Right forelimb (tissue), 1 donor: Measurements from ENCODE around the gene ASL.
"Not testable (repeated sequence)": the region's sequence is repeated elsewhere in the genome, so short reads cannot be mapped to it uniquely, and the experiment has no call there.

Source experiments
- DNase-seq: peaks from one replicate; pipeline ENCODE4 v3.0.0-alpha.2; 2018

Gene ASL

DNA sequence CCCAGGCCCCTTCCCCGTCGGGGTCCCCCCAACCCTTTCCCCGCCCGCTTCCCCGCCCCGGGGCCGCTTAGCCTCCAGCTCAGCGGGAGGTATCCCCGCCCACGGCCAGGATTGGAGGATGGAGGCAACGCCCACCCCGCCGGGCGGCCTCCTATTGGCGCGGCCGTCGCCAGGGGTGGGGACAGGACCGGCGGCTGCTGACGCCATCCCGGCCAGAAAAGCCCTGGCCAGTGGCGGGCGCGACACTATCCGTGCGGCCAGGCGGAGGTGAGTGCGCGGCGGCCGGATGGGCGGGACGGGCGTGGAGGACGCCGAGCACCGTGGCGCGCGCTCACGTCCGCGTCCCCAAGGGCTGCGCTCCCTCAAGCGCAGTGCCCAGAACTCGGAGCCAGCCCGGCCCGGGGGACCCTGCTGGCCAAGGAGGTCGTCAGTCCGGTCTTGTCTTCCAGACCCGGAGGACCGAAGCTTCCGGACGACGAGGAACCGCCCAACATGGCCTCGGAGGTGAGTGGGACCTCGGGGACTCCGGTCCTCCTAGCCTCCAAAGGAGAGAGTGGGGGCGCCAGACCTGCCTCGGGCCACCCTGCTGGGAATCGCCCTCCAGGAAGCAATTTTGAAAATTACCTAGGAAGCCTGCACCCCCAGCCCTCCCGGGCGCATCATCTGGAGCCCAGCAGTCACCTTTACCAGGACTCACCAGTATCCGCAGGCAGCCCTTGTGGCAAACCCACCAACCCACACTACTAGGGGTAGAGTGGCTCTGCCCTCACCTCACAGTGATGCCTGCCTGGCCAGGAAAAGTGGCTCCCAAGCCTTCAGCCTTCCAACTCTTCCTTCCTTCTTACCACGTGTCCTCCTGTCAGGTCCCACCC, at the start of gene ASL:
Gene ASL, plus strand, starts transcription at position 230 of the 872 bp plus-strand sequence. Its CDS starts 263 bp downstream, at position 493.
- DNase-seq: peak; percentile 95

DNA sequence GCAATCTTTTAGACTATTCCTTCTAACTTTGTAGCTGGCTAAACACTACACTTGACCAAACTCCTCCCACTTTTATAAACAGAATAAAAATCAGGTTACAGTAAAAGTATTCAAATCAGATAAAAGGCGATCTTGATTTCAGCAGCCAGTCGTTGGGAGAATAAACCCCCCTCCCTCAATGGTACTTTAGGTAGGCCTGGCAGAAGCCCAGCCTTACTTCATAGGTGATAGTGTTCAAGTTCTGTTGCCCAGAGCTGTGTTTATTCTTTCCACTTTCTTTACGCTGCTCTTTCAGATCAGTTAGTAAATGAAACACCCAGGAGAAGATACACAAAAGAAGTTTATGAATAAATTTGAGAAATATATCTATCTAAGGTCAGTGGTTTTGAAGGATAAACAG, 47.3 kb upstream of the ASL start:
- DNase-seq: not testable (repeated sequence)

DNA sequence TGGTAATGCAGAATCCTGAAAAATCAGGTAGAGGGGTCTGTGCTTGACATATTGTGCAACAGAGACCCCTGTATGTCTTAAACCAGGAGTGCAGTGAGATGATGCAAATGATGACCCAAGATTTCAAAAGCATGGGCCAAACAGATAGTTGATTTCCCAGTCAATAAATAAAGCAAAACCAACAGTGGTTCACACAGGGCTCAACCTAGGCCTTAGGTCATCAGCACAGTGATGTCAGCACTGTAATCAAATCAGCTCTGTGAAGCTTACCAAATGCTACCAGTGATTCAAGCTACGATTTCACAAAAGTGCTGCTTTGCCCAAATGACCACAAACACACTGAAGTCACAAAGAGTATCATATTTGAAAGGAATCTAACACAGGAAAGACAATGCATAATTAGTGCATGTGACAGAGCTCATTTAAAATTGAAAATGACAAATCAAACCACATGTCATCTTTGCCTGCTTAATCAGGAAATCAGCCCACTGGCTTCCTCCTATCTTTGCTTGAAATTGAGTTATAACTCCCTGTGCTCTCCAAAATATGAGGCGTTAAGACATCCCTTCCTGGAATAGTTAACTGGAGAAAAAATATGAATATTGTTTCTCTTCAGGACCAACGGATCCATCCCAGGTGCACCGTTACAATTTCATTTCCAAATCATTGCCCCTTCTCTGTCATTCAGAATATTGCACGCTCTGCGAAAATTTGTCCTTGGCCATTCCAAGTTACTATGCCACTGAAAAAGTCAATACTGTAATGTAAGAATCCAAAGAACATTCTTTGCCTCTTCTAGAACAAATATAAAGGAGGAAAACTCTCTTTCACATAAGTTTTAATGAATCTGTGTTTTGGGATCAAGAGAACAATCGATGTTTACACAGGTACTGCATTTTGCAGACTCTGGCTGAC, 41.9 kb upstream of the ASL start:
- DNase-seq: no peak

DNA sequence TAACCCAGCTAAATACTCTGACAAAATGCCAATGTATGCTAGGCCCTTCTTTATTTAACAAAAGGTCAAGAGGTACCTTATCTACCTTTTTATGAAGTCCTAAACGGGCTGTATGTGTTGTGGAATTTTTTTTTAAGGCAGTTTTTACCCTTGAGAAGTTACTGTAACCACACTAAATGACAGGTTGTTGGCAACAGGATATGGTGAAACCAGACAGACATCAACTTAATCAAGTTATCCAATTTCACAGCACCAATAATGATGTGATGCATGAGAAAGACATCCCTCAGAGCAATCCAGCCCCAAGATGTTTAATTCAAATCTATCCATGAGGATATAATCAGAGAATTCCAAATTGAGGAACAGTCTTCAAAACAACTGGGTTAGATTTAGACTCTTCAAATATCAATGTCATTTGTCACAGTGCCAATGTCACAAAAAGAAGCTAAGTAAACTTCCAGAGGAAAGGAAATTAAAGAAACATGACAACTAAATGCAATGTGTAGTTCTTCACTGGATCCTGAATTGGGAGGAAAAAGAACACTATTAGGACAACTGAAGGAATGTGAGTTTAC, 41.1 kb upstream of the ASL start:
- not testable (repeated sequence) for DNase-seq

DNA sequence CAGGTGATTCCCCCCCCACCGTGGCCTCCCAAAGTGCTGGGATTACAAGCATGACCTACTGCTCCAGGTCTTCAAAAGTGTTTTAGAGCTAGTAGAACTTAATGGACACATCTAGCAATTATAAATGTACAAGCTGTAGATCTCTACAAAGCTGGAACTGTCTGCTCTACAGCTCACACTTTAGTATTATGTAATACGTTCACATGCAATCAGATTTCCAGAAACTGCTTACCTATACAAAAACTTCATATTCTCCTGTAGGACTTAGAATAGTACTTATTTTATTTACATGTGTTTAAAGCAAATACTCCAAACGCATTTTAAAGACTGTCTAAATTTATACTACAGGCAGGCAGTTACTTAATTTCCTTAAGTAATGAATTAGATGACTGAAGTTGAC, 39.2 kb upstream of the ASL start:
- DNase-seq: no peak

DNA sequence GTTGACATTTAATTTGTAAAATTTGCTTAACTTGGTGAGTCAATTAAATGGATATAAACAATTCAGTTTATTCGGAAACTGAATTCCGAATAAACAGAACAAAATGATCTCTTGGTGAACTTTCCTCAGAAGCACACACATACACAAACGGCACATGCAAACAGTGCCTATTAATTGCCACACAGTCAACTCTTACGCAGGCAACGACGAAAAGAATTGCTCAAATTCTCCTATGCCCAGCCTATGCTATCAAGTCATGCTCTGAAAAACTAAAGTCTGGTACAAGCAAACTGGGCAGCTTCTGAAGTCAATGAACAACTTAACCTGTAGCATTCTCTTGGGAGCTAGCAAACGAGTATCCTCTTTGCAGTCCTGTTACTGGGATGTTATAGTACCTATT, 38.8 kb upstream of the ASL start:
- DNase-seq: no peak

DNA sequence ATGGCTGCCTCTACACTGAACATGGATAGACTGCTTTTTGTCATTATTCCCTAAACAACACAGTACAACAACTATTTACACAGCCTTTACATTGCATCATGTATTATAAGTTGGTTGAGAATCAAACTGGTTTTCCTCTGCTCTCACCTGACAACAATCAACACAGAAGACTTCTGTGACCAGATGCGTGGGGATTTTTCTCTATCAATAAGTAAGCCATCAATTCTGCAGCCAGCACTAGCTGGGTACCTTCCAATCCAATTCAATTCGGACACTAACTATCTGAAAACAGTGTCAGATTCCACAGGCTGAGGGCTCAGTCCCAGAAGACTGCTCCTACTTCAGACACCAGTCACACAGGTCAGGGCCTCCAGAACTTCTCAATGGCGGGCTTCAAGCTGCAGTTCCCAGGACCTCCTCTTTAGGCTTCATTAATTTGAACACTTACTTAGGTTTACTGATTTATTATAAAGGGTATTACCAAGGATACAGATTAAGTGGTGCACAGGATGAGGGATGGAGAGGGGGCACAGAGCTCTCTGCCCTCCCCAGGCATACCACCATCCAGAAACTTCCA, 36.4 kb upstream of the ASL start:
- DNase-seq: no peak

DNA sequence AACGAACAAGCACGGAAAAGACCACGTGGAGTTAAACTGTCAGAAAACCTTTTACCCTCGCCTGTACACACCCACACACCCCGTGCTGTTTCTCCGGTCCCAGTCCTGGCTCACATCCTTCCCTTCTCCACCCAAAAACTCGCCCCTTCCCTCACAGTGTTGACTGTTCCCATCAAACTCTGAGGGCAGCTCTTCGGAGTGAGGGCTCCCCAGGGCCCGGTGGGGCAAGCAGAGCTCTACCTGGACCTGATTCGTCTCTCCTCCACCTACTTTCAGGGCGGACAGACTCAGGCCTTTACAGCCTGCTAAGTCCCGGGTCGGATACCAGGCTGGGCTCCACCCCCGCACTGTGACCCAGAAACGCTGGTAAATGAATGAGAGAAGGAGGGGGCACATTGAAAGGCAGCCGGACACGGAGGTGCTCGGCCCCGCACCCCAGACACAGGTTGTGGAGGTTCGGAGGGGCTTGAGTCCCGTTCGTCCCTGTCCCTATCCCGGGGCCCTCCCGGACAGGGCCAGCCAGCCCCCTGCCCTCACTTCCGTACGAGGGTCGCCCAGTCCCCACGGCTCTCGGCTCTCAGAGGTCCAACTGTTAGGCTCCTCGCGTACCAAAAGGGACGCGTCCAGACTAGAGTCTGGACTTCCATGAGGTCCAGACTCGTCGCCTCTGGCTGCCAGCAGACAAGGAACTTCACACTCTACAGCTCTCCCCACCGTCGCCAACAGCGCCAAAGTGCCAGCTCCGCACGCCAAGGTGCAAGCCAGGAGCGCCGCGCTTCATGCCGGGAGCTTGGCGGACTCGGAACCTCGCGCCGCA, 31.7 kb upstream of the ASL start:
- peak; percentile 65 for DNase-seq

DNA sequence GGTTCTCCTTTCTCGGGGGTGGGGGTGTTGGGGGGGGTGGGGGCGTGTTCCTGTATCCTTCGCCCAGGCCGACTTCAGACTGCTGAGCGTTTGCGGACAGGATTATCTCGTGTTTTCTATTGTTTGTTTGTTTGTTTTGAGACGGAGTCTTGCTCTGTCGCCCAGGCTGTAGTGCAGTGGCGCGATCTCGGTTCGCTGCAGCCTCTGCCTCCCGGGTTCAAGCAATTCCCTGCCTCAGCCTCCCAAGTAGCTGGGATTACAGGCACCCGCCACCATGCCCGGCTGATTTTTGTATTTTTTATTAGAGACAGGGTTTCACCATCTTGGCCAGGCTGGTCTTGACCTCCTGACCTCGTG, 31.1 kb upstream of the ASL start:
- DNase-seq: not testable (repeated sequence)

DNA sequence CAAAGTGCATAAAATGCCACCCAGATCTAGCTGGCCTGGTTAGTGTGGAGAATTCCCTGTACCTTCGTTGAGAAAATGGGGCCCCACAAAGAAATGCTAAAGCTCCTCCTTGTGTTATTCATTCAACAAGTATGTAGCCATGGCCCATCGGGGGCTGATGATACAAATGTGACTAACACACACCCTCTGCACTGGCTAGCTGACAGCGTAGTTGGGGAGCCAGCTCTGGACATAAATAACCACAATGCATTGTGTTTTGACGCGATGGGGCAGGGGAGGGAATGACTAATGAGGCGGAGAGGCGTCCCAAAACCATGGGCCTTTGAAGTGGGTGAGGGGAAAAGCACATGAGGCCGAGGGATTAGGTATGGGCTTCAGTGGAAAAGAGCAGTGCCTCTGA, 28.2 kb upstream of the ASL start:
- no peak for DNase-seq

DNA sequence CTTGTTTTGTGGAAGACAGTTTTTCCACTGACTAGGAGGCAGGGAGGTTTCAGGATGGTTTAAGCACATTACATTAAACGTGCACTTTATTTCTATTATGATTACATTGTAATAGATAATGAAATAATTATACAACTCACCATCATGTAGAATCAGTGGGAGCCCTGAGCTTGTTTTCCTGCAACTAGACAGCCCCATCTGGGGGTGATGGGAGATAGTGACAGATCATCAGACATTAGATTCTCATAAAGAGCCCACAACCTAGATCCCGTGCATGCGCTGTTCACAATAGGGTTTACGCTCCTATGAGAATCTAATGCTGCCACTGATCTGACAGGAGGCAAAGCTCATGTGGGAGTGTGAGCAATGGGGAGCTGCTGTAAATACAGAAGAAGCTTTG, 25.7 kb upstream of the ASL start:
- not testable (repeated sequence) for DNase-seq

DNA sequence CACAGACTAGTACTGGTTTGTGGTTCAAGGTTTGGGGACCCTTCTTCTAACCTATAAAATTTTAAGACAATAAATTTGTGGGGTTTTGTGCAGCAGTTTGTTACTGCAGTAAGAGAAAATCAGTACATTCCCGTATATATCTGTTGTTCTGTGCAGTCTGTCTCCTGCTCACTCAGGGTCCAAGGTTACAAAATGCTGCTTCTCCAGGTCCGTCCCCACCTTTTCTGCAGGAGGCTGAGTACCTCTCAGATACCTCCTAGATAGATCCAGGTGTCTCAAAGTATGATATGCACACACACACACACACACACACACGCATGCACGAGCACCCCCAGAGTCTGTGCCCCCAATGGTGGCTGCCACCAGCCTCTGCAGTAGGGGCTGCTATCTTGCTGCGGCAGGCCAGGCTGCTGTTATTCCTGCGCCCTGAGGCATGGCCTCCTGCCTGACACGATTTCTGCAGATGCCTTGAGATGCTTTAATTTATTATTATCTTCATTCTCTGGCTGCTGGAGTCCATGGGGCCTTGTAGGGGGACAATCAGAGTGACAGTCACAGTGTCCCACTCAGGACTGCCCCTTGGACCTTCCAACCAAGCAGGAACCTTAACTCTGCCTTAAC, 25.2 kb upstream of the ASL start:
- no peak for DNase-seq

DNA sequence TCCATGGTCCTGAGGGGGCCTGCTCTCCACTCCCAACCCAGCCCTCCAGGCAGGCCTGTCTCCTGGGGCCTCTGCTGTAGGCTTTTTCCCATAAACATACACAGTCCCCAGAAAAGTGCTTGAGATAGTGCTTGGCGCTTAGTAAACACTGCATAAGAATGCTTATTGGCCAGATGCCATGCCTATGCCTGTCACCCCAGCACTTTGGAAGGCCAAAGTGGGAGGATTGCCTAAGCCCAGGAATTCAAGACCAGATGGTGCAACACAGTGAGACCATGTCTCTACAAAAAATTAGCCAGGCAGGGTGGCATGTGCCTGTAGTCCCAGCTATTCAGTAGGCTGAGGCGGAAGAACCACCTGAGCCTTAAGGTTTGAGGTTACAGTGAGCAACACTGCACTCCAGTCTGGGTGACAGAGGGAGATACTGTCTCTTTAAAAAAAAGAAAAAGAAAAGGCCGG, 24.6 kb upstream of the ASL start:
- no peak for DNase-seq

DNA sequence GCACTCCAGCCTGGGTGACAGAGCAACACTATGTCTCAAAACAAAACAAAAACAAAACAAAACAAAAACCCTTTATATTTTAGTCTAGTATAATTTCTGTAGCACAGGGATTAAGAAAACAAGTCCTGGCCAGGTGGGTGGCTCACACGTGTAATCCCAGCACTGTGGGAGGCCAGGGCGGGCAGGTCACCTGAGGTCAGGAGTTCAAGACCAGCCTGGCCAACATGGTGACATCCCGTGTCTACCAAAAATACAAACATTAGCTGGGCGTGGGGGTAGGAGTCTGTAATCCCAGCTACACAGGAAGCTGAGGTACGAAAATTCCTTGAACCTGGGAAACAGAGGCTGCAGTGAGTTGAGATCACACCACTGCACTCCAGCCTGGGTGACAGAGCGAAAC, 23.2 kb upstream of the ASL start:
- no peak for DNase-seq

DNA sequence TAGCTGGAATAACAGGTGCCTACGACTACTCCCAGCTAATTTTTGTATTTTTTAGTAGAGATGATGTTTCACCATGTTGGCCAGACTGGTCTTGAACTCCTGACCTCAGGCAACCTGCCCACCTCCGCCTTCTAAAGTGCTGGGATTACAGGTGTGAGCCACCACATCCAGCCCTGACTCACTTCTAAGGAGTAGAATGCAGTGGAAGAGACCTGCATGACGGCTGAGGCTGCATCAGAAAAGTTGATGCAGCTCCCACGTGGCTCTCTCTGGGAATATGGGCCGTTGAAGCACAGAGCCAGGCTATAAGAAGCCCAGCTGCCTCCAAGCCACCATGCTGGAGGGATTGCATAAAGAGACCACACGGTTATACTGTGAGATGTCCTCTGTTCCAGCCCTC, 21.6 kb upstream of the ASL start:
- DNase-seq: no peak

DNA sequence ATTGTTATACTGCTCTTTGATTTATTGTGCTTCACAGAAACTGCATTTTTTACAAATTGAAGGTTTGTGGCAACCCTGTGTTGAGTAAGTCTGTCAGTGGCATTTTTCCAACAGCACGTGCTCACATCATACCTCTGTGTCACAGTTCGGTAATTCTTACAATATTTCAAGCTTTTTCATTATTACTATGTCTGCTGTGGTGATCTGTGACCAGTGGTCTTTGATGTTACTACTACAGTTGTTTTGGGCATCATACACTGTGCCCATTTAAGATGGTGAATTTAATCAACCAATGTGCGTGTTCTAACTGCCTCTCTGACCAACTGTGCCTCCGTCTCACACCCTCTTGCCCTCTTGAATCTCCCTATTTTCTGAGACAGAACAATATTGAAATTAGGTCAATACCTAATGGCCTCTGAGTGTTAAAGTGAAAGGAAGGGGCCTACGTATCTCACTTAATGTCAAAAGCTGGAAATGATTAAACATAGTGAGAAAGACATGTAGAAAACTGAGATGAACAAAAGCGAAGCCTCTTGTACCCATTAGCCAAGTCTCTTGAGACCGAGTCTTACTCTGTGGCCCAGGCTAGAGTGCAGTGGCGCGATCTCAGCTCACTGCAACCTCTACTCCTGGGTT, 20.2 kb upstream of the ASL start:
- no peak for DNase-seq

DNA sequence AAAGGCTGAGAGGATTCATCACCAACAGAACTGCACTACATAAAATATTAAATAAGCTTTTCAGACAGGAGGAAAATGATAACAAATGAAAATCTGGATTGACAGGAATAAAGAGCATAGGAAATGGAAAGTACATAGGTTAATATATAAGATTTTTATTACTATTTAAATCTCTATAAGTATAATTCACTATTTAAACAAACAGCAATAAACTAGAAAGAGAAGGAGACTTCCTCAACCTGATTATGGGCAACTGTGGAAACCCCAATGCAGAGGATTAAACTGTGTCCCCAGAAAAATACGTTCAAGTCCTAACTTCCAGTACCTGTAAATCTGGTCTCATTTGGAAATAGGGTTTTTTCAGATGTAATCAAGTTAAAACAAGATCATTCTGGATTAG, 14.8 kb upstream of the ASL start:
- no peak for DNase-seq

DNA sequence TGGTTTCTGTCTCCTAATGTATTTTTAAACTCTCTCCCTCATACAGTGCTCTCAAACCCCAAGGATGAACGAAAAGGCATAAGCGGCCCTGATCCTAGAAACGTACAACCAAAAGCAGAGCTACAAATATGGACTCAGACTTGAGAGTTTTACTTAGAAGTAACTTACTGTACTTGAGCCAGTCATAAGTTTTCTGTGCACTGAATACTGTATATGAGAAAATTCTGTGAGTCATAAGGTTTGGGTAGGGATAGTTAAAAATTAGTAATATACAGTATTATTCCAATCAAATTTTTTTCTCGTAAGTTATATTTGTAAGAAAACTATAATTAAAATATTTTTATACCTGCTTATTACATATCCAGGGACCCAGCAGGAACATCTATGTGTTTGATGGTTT, 5.9 kb upstream of the ASL start:
- DNase-seq: no peak

DNA sequence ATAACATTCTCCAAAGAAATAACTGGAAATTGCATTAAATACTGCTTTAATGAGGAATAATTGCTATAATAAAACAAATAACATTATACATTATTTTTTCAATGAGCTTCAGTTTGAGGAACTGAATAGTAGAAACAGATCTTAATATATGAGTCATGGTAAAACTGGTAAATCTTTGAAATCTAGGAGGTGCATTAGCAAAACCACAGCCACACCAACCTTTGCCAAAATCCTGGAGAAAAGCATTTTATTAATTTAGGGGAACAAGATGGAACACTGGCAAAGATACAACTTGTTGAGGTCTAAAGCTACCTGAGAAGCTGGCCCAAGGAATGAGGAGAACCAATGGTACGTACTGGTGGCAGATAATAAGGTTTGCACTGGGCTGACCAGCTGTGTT, 5.4 kb upstream of the ASL start:
- no peak for DNase-seq

DNA sequence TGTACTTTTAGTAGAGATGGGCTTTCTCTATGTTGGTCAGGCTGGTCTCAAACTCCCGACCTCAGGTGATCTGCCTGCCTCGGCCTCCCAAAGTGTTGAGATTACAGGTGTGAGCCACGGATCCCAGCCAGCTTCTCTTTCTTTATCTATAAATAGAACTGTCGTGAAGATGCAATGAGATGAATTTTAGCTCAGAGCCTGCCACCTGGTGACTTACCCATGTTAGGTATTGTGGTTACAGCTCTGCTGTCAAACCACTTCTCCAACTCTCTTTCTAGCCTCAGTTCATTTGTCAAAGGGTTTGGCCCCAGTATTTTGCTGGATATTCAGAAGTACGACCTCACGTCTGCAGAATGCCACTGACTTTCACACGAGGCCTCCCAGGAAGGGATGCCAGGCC, 3.4 kb upstream of the ASL start:
- not testable (repeated sequence) for DNase-seq
